Caco-2 (cell line): ENCODE results near the gene TPRG1L. TPM values are rescaled to one million over a fixed set of nuclear protein-coding genes. Genes with fewer than 3 reads are reported as not detected.

Experiments used
- BruUV-seq: library from RNA; stranded (reverse); fragments of 400-500 nt; replicated peaks from 2 replicates; lab custom pipeline; 2021; lab: Mats Ljungman, UMichigan
- CTCF ChIA-PET: fragments of 300-600 bp; sonication (Branson Sonifier 250); formaldehyde crosslinking; loops from one replicate; lab custom pipeline; 2022; ENCODE audit warnings: antibody characterized with exemption; lab: Charles Lee
- POLR2A ChIA-PET: fragments of 300-600 bp; sonication (Branson Sonifier 250); formaldehyde crosslinking; loops from one replicate; lab custom pipeline; 2022; ENCODE audit warnings: antibody characterized with exemption; lab: Charles Lee
- DNase-seq, 2 experiments: peaks; one replicate each; pipeline versions ENCODE4 v3.0.0 to v3.0.0-alpha.2; 2020 to 2022
- H3K27me3 ChIP-seq: replicated peaks from 2 replicates; pipeline ENCODE4 v1.6.0; 2011; ENCODE audit warnings: low read length; ENCODE audit not compliant: control insufficient read depth, insufficient read depth
- H3K36me3 ChIP-seq: 2 replicates; pipeline ENCODE4 v1.5.1; 2011; ENCODE audit warnings: low read length; ENCODE audit not compliant: control insufficient read depth, insufficient read depth
- H3K4me1 ChIP-seq: fragments of 250-450 bp; sonication (Bioruptor Pico); 2 replicates; pipeline ENCODE4 v1.5.1; 2020; ENCODE audit warnings: mild to moderate bottlenecking
- H3K4me3 ChIP-seq: 2 replicates; pipeline ENCODE4 v1.5.1; 2011; ENCODE audit warnings: low read depth, mild to moderate bottlenecking, control low read depth, low read length
- H3K9me3 ChIP-seq: fragments of 250-450 bp; sonication (Bioruptor Pico); 2 replicates; pipeline ENCODE4 v1.5.1; 2020; ENCODE audit warnings: mild to moderate bottlenecking, moderate library complexity
- H3K27ac Mint-ChIP-seq: one replicate; pipeline ENCODE4 v1.8.0; 2022; ENCODE audit warnings: mixed read lengths; ENCODE audit not compliant: unreplicated experiment
- H3K27me3 Mint-ChIP-seq: one replicate; pipeline ENCODE4 v1.8.0; 2022; ENCODE audit warnings: mixed read lengths; ENCODE audit not compliant: insufficient read depth, unreplicated experiment
- H3K36me3 Mint-ChIP-seq: one replicate; pipeline ENCODE4 v1.8.0; 2022; ENCODE audit warnings: mild to moderate bottlenecking, mixed read lengths; ENCODE audit not compliant: insufficient read depth, unreplicated experiment
- H3K4me1 Mint-ChIP-seq: one replicate; pipeline ENCODE4 v1.8.0; 2022; ENCODE audit warnings: low read depth, mixed read lengths; ENCODE audit not compliant: unreplicated experiment
- H3K4me3 Mint-ChIP-seq: one replicate; pipeline ENCODE4 v1.8.0; 2022; ENCODE audit warnings: mild to moderate bottlenecking, moderate library complexity, mixed read lengths; ENCODE audit not compliant: unreplicated experiment
- H3K9me3 Mint-ChIP-seq: one replicate; pipeline ENCODE4 v1.8.0; 2022; ENCODE audit warnings: mixed read lengths; ENCODE audit not compliant: unreplicated experiment
- CTCF ChIP-seq, 2 experiments: fragments of 200-600 bp in 1 of 2; IDR thresholded peaks; 1 replicate in 1 of 2; 2 replicates in 1 of 2; pipeline versions ENCODE4 v1.5.1 to v1.8.0; 2011 to 2022; ENCODE audit warnings: antibody characterized with exemption in 1 of 2, control low read depth in 1 of 2, inconsistent platforms in 1 of 2, low read depth in 1 of 2, low read length in 1 of 2, mild to moderate bottlenecking in 1 of 2, moderate library complexity in 1 of 2; ENCODE audit not compliant: insufficient read depth in 1 of 2, severe bottlenecking in 1 of 2, unreplicated experiment in 1 of 2
- intact Hi-C: fragments of 100-400 bp; cut with micrococcal nuclease; formaldehyde crosslinking; loops from one replicate; pipeline ENCODE4 v1.10.0; 2022; ENCODE audit not compliant: unreplicated experiment
- total RNA-seq: library from RNA; stranded (reverse); gene quantifications from 2 replicates; pipeline ENCODE4 v1.2.3, GENCODE V29; 2022

The TPRG1L gene
- total RNA-seq, 1 experiment from 2014 or later: 43.9 TPM

DNA sequence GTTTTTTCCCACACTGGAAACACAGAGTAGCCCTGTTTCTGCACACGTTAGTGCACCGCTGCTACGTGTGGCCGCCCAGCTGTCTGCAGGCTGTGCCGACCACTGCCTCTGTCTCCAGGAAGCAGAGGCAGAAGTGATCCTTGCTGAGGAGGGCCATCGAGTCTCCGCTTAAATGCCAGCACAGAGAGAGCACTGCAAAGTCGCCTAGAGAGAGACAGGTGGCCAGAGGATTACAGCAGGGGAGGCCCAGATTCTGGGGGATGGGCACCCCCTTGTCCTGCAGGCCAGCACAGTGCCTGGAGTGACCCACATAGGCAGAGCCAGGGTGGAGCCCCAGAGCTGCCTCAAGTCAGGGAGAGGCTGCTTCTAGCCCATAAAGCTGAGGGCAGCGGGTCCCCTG is 6.1 kb downstream of the TPRG1L start:
- intact Hi-C loops: no loop called here
- Mint-ChIP-seq H3K9me3 (no peaks in the 10 kb centered on the region), H3K4me3 (no peak overlapping the region), H3K27me3 (no peaks in the 10 kb centered on the region), H3K4me1 (no peaks in the 10 kb centered on the region), H3K27ac (no peak overlapping the region), H3K36me3 (peaks cover 20% of the 10 kb centered on the region)
- ChIA-PET POLR2A (no interaction called here), CTCF (no interaction called here)
- TF ChIP-seq CTCF (IDR thresholded peaks at IDR 0.05; ENCODE audit: insufficient read depth in 1 of 2, low read depth in 1 of 2, low read length in 1 of 2, severe bottlenecking in 1 of 2, unreplicated experiment in 1 of 2): no peak
- H3K36me3 ChIP-seq: peaks cover 3% of the 10 kb centered on the region
- no TSS peak for BruUV-seq
- no peak for DNase-seq
- H3K4me3 ChIP-seq: no peak overlapping the region
- H3K4me1 ChIP-seq: peaks cover 3% of the 10 kb centered on the region
- H3K27me3 ChIP-seq: no peaks in the 10 kb centered on the region
- no peaks in the 10 kb centered on the region for H3K9me3 ChIP-seq

DNA sequence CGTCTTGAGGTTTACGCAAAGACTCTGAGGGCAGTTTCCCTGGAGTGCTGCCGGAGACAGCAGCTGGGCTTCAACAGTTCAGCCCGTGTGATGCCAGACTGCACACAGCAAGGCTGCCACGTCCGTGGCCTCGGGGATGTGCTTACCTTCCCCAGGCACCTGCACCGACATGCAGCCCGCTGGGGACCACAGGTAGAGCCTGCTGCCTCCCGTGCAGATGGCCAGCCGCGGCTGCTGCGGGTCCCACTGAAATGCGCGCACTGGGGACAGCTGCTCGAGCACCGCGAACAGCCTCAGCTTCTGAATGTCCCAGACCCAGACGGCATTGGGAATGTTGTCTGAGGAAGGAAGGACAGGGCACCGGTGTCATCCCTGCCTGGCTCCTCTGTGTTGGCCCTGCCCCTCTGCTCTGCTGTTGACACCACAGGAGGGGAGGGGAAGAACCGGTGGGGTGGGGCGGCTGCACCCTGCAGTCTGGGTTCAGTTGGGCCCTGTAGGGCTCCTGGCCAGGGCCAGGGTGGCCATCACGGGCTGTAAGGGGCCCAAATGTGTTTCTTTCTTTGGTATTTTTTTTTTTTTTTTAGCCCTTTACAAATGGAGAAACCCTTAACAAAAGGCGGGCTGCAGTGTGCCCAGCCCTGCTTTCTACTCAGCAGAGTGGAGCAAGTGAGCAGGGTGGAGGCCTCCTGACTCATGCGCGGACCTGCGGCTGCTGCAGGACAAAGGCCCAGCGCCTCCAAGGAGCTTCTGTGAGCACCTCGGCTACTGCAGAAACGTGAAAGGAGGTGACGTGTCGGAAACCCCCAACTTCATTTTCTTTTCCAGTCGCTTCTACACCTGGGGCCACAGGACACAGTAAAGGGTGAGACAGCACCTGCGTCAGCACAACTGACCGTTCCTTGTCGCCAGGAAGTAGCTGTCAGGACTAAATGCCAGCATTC is 6.8 kb downstream of the TPRG1L start:
- H3K27me3 ChIP-seq: no peaks in the 10 kb centered on the region
- ChIA-PET POLR2A (no interaction called here), CTCF (no interaction called here)
- Mint-ChIP-seq H3K36me3 (peaks cover 20% of the 10 kb centered on the region), H3K27ac (no peak overlapping the region), H3K4me1 (no peaks in the 10 kb centered on the region), H3K9me3 (no peaks in the 10 kb centered on the region), H3K4me3 (no peak overlapping the region), H3K27me3 (no peaks in the 10 kb centered on the region)
- no peaks in the 10 kb centered on the region for H3K4me1 ChIP-seq
- intact Hi-C loops: no loop called here
- H3K4me3 ChIP-seq: no peak overlapping the region
- TF ChIP-seq CTCF (IDR thresholded peaks at IDR 0.05; ENCODE audit: insufficient read depth in 1 of 2, low read depth in 1 of 2, low read length in 1 of 2, severe bottlenecking in 1 of 2, unreplicated experiment in 1 of 2): no peak
- DNase-seq: no peak
- H3K9me3 ChIP-seq: no peaks in the 10 kb centered on the region
- peaks cover 3% of the 10 kb centered on the region for H3K36me3 ChIP-seq
- BruUV-seq: no TSS peak

GRCh38 chr1:3632298-3632697 is 7.5 kb downstream of the TPRG1L start:
- Histone ChIP-seq H3K4me1 (no peaks in the 10 kb centered on the region), H3K4me3 (no peak overlapping the region), H3K36me3 (peaks cover 3% of the 10 kb centered on the region), H3K27me3 (no peaks in the 10 kb centered on the region), H3K9me3 (no peaks in the 10 kb centered on the region)
- no peak overlapping the region for H3K27ac Mint-ChIP-seq
- H3K36me3 Mint-ChIP-seq: peaks cover 20% of the 10 kb centered on the region
- BruUV-seq: no TSS peak
- H3K4me1 Mint-ChIP-seq: no peaks in the 10 kb centered on the region
- intact Hi-C loops: no loop called here
- H3K4me3 Mint-ChIP-seq: no peak overlapping the region
- TF ChIP-seq CTCF (IDR thresholded peaks at IDR 0.05; ENCODE audit: insufficient read depth in 1 of 2, low read depth in 1 of 2, low read length in 1 of 2, severe bottlenecking in 1 of 2, unreplicated experiment in 1 of 2): no peak
- ChIA-PET POLR2A (no interaction called here), CTCF (no interaction called here)
- DNase-seq: no peak
- H3K9me3 Mint-ChIP-seq: no peaks in the 10 kb centered on the region
- no peaks in the 10 kb centered on the region for H3K27me3 Mint-ChIP-seq
